Activated CD8-positive, alpha-beta memory T cell treated with anti-CD3 and anti-CD28 coated beads for 36 hours (primary cell): ENCODE measurements around the gene ZNF26. TPM values are rescaled to one million over a fixed set of nuclear protein-coding genes. Genes with fewer than 3 reads are reported as not detected.
"Not testable (repeated sequence)": the region's sequence is repeated elsewhere in the genome, so short reads cannot be mapped to it uniquely, and the experiment has no call there.

Experiments used
- CTCF ChIA-PET: fragments of 350-600 bp; sonication (Branson Sonifier 250); formaldehyde crosslinking; loops from one replicate; lab custom pipeline; 2021; ENCODE audit warnings: antibody characterized with exemption; lab: Charles Lee
- POLR2A ChIA-PET: fragments of 350-600 bp; sonication (Branson Sonifier 250); formaldehyde crosslinking; loops from one replicate; lab custom pipeline; 2021; ENCODE audit warnings: antibody characterized with exemption; lab: Charles Lee
- total RNA-seq, 2 experiments: library from RNA; stranded (reverse); gene quantifications; one replicate each; pipeline ENCODE4 v1.2.3, GENCODE V29; 2021

The ZNF26 gene
- total RNA-seq, 2 experiments from 2014 or later, result 13.0 to 14.2 TPM

DNA sequence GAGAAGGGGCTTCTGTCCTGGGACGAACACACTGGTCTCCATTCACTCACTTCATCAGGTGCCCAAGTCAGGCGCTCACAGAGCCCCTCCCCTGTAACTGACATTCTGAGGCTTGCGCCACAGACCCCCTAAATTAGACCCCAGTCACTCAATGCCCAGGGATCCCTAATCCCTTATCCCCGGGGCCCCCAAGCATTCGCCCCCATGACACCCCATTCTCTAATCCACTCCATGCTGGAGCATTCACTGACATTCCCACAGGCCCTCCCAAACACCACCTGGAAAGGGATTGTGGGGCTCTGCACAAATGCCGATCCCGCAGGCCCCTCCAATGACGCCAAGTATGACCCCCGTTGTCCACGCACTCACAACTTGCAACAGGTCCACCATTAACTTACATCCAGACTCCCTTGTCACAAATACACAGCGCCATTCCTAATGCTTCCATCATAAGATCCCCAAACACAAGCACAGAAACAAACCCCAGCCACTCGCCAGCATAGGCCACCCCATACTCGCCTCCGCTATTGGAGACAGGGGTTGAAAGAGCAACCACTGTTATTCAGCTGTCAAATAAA is 31.6 kb upstream of the ZNF26 start:
- CTCF ChIA-PET, result no interaction called here
- POLR2A ChIA-PET, result no interaction called here

DNA sequence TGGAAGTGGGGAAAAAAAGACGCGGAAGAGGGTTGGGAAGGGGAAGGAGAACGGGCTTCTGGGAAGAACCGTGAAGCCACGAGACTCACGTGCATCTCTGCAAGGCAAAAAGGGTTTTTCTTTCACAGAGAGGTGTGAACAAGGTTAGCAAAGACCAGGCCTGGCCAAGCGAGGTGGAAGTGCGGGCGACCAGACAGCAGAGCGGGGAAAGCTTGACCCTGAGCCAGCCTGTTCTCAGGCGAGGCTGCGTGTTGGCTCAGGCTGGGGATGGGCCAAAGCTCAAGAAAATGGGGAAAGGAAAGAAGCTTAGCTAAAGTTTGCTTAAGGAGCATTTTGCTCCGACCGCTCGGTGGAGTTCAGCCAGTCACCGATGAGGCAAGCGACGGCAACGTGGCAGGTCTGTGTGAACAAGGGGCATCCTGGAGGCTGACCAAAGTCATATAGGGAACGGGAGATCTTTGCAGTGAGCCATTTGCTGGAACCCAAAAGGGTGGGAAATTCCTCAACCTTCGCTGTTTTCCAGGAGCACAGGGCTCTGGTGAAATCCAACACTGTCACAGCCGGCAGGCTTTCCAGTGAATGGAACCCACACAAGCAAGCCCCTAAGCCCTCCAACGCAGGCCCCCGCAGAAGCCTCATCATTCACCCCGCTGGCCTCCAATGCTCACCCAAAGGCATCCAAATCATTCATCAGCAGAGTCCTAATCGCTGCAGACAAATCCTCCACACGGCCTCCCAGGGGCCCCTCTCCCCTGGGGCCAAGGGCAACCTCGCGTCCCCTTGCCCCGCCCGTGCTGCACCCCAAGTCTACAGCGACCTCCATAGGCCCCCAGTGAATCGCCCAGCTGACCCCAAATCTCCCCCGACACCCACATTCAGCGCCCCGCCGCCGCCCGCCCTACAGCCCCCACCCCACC is 30.8 kb upstream of the ZNF26 start:
- ChIA-PET POLR2A (no interaction called here), CTCF (no interaction called here)

DNA sequence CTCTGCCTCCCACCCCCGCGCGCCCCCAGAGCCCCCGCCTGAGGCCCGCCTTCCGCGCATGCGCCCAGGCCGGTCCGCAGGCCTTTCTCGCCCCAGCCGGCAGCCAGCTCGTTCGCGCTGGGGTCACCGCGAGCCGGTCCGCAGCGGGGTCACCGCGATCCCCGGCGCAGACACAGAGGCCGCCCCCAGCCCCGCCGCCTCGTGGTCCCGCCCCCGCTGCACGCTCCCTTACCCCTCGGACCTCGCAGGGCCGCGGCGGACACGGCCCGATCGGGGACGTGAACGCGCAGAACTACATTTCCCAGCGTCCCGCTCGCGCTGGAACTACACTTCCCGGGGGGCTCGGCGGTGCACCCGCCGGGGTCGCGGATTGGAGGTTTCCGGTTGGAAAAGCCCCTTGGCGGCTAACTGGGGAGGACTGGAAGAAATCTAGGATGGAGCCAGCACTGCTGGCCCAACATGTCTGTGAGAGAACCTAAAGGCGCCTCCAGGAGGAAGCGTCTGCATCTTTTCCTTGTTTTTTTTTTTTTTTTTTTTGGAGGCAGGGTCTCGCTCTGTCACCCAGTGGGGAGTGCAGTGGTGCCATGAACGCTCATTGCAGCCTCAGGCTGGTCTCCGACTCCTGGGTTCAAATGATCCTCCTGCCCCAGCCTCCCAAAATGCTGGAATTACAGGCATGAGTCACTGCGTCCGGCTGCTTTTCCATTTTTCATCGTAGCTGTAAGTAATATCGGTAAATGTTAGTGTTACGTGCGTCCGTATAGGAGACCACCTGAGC is 30.0 kb upstream of the ZNF26 start, which contains the start of gene ZNF605:
Gene ZNF605, minus strand, starts transcription at position 296 of the 778 bp plus-strand sequence. CDS start 10,671 bp downstream, outside the sequence.
- CTCF ChIA-PET, result interaction anchor here (0.6 to 0.8 kb wide), 2 partner anchors 40 to 1011 kb away, joined by 3 to 4 read pairs; no protein-coding TSS in a partner anchor
- POLR2A ChIA-PET, result no interaction called here

DNA sequence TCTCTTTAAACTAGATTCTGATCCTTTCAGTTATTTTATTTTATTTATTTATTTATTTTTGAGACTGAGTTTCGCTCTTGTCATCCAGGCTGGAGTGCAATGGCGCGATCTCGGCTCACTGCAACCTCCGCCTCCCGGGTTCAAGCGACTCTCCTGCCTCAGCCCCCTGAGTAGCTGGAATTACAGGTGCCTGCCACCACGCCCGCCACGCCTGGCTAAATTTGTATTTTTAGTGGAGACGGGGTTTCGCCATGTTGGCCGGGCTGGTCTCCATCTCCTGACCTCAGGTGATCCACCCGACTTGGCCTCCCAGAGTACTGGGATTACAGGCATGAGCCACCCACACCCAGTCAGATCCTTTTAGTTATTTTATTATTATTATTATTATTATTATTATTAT is 24.4 kb upstream of the ZNF26 start:
- CTCF ChIA-PET, POLR2A ChIA-PET: not testable (repeated sequence)

DNA sequence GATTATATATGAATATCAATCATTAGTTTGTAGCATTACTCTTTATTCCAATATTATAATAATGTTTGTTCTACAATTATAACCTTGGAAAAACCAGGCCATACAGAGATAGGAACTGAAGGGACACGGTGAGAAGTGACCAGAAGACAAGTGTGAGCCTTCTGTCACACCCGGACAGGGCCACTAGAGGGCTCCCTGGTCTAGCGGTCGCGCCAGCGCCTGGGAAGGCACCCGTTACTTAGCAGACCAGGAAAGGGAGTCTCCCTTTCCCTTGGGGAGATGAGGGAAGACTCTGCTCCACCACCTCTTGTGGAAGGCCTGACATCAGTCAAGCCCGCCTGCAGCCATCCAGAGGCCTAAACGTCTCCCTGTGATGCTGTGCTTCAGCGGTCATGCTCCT is 22.2 kb upstream of the ZNF26 start:
- POLR2A ChIA-PET, CTCF ChIA-PET: not testable (repeated sequence)

DNA sequence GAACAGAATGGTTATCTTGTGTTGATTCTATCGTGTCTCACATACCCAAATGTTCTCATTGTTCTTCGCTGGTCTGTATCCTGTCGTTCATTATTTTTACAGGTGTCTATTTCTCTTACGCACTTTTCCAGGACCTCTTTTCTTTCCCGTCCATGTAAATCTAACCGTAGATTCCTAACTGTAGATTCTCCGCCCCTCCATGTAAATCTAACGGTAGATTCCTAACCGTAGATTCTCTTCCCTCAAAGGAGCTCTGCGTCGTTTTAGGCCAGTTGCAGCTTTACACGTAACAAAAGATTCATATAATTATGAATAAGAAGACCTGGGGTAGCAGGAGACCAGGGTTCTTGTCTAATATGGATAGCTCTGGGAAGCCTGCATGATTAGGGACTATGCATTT is 20.4 kb upstream of the ZNF26 start:
- ChIA-PET CTCF (interaction anchor here (0.7 kb wide), 1 partner anchor 58 kb away, joined by 4 read pairs; no protein-coding TSS in a partner anchor), POLR2A (no interaction called here)

DNA sequence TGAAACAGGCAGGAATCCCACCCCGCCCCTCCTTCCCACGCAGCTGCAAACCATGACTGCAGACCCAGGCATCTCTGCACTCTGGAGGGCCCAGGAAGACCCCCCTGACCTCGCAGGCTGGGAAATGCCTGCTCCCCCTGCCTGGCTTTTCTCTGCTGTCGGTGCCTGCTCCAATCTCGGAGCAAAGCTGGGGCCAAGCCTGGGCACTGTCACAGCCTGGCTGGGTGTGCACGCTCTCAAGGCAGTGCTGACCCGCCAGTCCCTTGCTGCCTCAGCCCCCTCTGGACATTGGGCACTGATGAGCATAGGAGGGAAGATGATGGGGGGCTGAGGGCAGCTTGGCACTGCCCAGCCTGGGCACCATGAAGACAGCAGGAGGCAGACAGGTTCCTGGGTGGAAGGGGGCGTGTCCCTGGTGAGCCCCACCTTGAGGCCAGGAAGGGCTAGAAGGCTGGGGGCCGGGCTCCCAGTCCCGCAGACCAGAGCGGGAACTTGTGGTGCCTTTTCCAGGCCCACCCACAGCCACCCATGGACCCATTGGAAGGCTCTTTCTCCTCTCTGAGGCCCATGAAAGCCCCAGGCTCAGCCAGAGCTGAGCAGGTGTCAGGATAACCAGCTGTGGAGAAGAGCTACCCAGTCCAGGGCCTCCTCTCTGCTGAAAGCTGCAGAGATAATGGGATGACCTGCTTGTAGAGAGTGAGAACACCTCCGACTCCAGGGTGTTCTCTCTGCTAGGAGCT is 19.3 kb upstream of the ZNF26 start:
- CTCF ChIA-PET, result no interaction called here
- POLR2A ChIA-PET, result no interaction called here

DNA sequence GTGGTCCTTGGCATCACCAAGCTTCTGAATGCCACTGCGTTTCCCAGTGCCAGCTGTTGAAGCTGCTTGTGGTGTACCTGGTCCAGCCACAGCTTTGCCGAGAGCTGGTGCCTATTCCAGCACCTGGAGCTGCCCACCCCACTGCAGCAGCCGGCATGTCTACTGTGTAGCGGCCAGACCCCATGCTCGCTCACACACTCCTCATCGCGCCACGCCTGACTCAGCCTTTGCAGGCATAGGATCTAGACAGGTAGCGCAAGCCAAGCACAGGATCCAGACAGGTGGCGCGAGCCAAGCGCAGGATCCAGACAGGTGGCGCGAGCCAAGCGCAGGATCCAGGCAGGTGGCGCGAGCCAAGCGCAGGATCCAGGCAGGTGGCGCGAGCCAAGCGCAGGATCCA is 18.4 kb upstream of the ZNF26 start:
- ChIA-PET POLR2A (no interaction called here), CTCF (no interaction called here)

DNA sequence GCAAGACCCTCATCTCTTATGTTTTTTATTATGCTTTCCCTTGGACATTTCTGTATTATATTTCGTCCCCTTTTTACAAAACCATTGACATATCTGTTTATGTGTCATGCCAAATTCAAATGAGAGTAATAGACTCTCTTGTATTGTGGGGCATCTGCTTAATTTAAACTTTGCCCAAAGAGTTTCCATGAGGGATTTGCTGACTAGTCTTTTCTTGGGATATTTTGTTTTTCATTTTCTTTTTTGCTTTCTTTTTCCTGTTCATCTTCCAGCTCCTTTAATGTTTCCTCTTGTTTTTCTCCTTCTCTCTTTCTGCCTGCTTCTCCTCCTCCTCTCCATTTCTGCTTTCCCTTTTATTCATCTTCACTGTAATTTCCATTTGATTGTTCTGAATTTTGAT is 13.8 kb upstream of the ZNF26 start:
- ChIA-PET POLR2A (no interaction called here), CTCF (no interaction called here)

DNA sequence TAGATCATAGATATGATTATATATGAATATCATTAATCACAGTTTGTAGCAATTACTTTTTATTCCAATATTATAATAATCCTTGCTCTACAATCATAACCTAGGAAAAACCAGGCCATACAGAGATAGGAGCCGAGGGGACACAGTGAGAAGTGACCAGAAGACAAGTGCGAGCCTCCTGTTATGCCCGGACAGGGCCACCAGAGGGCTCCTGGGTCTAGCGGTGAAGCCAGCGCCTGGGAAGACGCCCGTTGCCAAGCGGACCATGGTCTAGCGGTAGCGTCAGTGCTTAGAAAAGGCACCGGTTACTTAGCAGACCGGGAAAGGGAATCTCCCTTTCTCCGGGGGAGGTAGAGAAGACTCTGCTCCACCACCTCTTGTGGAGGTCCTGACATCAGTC is 9.3 kb upstream of the ZNF26 start:
- CTCF ChIA-PET, POLR2A ChIA-PET: not testable (repeated sequence)

DNA sequence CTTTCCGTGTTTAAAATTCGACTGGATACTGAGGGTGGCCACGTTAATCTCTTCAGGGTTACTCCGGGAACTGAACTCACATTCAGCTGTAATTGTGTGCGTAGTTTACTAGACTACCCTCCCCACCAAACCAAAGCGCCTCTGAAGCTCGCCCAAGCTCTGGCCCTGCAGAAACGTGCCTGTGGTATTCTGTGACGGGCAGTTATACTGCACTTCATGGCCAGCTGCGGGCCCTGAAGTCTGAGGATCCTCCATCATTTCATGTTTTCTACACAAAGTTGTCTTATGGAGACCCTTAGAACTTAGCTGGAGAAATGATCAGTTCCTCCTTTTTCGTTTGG is 688 bp downstream of the ZNF26 start:
- POLR2A ChIA-PET, result interaction anchor here (0.5 to 1.2 kb wide), 5 partner anchors 17 to 95 kb away, joined by 3 to 5 read pairs (median 3); no protein-coding TSS in a partner anchor
- CTCF ChIA-PET, result interaction anchor here (2.2 kb wide), 1 partner anchor 194 kb away, joined by 7 read pairs; the partner anchor contains the start of gene ZNF268

DNA sequence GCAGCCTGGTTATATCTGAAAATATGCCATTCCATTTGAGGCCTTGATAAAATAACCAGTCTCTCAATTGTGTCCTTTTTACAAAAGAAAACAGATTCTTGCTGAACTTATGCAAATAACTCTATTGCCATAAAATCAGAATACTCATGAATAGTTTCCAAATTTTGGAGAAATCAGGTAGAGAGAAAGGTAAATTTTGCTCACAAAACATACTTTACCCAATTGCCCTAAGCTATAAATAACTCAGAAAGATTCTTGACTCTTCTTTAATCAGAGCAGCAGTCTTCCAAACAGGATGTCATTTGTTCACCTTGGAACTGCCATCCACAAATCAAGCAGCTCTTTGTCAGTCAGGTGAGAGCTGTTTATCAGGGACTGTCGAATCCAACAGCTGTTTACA is 12.6 kb downstream of the ZNF26 start:
- POLR2A ChIA-PET, result no interaction called here
- CTCF ChIA-PET, result no interaction called here

DNA sequence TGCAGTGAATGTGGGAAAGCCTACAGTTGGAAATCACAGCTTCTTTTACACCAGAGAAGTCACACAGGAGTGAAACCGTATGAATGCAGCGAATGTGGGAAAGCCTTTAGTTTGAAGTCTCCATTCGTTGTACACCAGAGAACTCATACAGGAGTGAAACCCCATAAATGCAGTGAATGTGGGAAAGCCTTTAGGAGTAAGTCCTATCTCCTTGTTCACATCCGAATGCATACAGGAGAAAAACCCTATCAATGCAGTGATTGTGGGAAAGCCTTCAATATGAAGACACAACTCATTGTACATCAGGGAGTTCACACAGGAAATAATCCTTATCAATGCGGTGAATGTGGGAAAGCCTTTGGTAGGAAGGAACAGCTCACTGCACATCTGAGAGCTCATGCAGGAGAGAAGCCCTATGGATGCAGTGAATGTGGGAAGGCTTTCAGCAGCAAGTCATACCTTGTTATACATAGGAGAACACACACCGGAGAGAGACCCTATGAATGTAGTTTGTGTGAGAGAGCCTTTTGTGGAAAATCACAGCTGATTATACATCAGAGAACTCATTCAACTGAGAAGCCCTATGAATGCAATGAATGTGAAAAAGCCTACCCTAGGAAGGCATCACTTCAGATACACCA is 24.6 kb downstream of the ZNF26 start:
- POLR2A ChIA-PET, result interaction anchor here (0.5 kb wide), 1 partner anchor 19 kb away, joined by 3 read pairs; no protein-coding TSS in a partner anchor

DNA sequence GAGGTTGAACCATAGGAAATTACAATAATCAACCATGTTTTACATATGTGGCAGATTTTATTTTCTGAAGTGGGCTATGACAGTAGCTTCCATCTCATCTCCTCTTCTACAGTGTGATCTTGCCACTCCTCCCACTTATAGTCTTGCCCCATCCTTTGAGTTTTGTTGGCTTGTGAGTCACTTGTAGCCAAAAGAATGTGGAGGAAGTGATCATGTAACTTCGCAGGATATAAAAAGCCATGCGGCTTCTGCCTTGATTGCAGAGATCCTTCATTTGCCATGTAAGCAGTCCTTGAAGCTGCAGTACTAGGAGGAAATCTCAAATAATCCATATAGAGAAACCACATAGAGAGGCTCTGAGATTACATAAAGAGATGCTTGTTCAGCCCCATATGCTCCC is 37.4 kb downstream of the ZNF26 start:
- CTCF ChIA-PET, result interaction anchor here (0.5 kb wide), 1 partner anchor 58 kb away, joined by 4 read pairs; no protein-coding TSS in a partner anchor
- POLR2A ChIA-PET, result no interaction called here

More for the DNA sequence above, 24.6 kb downstream of the ZNF26 start:
- CTCF ChIA-PET, result no interaction called here

DNA sequence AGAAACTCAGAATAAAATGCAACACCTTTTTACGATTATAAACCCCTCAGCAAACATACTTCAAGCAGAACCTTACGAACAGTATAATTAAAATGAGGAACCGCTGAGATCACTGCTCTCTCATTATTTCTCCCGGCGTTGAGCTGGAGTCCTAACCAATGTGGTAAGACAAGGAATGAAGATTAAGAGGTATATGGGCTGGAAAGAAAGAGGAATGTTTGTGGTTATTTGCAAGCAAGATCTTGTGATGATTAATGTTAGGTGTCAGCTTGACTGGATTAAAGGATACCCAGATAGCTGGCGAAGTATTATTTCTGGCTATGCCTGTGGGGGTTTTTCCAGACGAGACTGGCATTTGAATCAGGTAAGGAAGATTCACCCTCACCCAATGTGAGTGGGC is 40.8 kb downstream of the ZNF26 start:
- CTCF ChIA-PET, result no interaction called here

DNA sequence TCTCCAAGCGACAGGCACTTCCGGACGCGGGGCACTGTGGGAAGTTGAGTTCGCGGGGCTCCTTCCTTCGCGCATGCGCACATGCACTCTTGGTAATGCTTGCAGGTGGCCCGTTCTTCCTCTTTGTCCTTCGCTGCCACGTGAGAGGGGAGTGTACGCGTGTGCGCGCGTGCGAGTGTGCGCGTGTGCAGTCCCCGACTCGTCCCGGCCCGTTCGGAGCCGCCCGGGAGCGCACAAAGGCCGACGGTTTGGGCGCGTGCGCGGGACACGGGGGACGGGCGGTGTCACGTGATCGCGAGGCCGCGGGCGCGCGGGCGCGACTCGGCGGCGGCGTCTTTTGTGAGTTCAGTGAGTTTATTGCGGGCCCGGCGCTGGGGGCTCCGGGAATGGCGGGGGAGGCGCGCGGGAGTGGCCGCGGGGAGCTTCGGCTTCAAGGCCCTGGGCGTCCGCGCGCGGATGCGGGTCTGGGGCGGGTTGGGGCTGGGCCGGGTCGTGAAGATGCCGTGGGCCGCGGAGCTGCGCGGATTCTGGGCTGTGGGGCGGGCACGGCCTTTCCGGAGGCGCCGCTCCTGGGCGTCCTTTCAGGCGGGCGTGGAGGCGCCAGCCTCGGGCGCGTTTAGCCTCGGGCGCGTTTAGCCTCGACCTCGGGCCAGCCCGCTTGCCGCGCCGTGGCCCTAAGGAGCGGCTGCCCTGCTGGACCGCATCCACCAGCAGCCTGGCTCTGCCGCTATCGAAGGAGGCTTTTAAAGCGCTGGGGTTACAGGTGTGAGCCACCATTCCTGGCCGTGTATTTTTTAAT is 51.2 kb downstream of the ZNF26 start, which contains the start of gene ZNF84:
Gene ZNF84, plus strand, starts transcription at position 303 of the 799 bp plus-strand sequence. CDS start 3,959 bp downstream, outside the sequence.
- ChIA-PET POLR2A (interaction anchor here (0.7 to 1.6 kb wide), 3 partner anchors 43 to 144 kb away, joined by 3 to 7 read pairs (median 7); partner anchors contain the start of gene ZNF268), CTCF (interaction anchor here (1.3 kb wide), 1 partner anchor 128 kb away, joined by 3 read pairs; no protein-coding TSS in a partner anchor)

More for the DNA sequence above, 40.8 kb downstream of the ZNF26 start:
- POLR2A ChIA-PET, result no interaction called here

DNA sequence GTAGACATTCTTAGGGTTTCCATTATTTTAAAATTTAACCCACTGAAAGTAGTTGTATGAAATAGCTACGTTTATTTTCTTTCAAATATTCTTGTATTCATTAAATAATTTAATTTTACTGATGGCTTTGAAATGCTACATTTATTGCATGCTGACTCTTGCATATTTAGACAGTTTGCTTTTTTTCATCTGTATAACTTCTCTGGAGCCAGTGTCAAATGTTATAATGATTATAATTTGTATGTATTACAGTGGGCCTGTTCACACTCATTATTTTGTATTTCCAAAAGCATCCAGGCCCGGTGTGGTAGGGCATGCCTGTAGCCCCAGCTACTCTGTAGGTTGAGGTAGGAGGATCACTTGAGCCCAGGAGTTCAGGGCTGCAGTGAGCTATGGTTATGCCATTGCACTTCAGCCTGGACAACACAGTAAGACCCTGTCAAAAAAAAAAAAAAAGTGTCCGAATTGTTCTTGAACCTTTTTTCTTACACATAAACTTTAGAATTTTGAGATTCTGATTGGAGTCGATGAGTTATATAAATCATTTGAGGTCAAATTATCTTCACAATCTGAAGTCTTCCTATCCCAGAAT is 52.0 kb downstream of the ZNF26 start:
- CTCF ChIA-PET, result interaction anchor here (0.8 kb wide), 1 partner anchor 19 kb away, joined by 3 read pairs; no protein-coding TSS in a partner anchor

More for the DNA sequence above, 52.0 kb downstream of the ZNF26 start:
- POLR2A ChIA-PET, result interaction anchor here (0.7 to 1.6 kb wide), 3 partner anchors 42 to 143 kb away, joined by 3 to 7 read pairs (median 7); partner anchors contain the start of gene ZNF268
